Tibial artery (tissue), 4 donors: ENCODE data around the gene KREMEN2.

Experiments
- DNase-seq, 2 donors: peaks; one replicate each; pipeline ENCODE4 v3.0.0-alpha.2; 2019
- H3K27ac ChIP-seq, 2 donors: fragments of 200-600 bp; sonication (generic) in 1 of 2; 1 replicate in 1 of 2; 2 replicates in 1 of 2; pipeline ENCODE4 v1.5.1; 2018 to 2019; ENCODE audit warnings: mild to moderate bottlenecking in 1 of 2
- H3K27me3 ChIP-seq, 2 donors: fragments of 200-600 bp; sonication (generic) in 1 of 2; one replicate each; pipeline versions ENCODE4 v1.5.1 to v1.6.0; 2016 to 2019
- H3K36me3 ChIP-seq, 3 donors: fragments of 200-600 bp; sonication (generic) in 2 of 3; one replicate each; pipeline ENCODE4 v1.5.1; 2016 to 2019; ENCODE audit warnings: mild to moderate bottlenecking in 2 of 3
- H3K4me1 ChIP-seq, 4 donors: fragments of 200-600 bp; sonication (generic) in 2 of 4; 1 replicate in 3 of 4; 2 replicates in 1 of 4; pipeline ENCODE4 v1.5.1; 2016 to 2019
- H3K4me3 ChIP-seq, 2 donors: fragments of 200-600 bp; sonication (generic) in 1 of 2; 1 replicate in 1 of 2; 2 replicates in 1 of 2; pipeline ENCODE4 v1.5.1; 2018 to 2019; ENCODE audit warnings: mild to moderate bottlenecking in 2 of 2
- H3K9me3 ChIP-seq, 3 donors: fragments of 200-600 bp; sonication (generic) in 1 of 3; one replicate each; pipeline ENCODE4 v1.5.1; 2016 to 2019
- intact Hi-C: fragments of 100-400 bp; cut with DNase I; formaldehyde crosslinking; loops from one replicate; pipeline ENCODE4 v1.15.0; 2023; ENCODE audit warnings: low total_unique reads
- TF ChIP-seq, protein P1 (sequence below), 2 experiments: fragments of 200-600 bp in 1 of 2; fragments of 450-650 bp in 1 of 2; IDR thresholded peaks; one replicate each; pipeline ENCODE4 v1.5.1; 2017 to 2019; ENCODE audit warnings: antibody characterized with exemption in 2 of 2, mild to moderate bottlenecking in 1 of 2, moderate library complexity in 1 of 2

The KREMEN2 gene

DNA sequence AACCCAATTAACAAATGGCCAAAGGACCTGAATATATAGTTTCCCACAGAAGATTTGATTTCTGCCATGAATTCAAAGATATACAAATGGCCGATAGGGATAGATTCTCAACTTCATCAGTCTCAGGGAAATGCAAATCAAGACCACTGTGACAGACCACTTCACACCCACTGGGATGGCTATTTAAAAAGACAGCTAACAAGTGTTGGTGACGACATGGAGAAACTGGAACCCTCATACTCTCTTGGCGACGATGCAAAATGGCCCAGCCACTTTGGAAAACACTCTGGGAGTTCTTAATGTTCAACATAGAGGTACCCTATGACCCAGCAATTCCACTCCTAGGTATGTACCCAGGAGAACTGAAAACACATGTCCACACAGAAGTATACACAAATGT lies 17.4 kb upstream of the KREMEN2 start:
- TF ChIP-seq, protein P1, sequence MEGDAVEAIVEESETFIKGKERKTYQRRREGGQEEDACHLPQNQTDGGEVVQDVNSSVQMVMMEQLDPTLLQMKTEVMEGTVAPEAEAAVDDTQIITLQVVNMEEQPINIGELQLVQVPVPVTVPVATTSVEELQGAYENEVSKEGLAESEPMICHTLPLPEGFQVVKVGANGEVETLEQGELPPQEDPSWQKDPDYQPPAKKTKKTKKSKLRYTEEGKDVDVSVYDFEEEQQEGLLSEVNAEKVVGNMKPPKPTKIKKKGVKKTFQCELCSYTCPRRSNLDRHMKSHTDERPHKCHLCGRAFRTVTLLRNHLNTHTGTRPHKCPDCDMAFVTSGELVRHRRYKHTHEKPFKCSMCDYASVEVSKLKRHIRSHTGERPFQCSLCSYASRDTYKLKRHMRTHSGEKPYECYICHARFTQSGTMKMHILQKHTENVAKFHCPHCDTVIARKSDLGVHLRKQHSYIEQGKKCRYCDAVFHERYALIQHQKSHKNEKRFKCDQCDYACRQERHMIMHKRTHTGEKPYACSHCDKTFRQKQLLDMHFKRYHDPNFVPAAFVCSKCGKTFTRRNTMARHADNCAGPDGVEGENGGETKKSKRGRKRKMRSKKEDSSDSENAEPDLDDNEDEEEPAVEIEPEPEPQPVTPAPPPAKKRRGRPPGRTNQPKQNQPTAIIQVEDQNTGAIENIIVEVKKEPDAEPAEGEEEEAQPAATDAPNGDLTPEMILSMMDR (IDR thresholded peaks at IDR 0.05), result no peak
- H3K27me3 ChIP-seq, result no peaks in the 10 kb centered on the region
- peaks cover 13 to 57% (median 41%) of the 10 kb centered on the region in 3 donors for H3K36me3 ChIP-seq
- no peak overlapping the region for H3K4me3 ChIP-seq
- no peaks in the 10 kb centered on the region for H3K4me1 ChIP-seq
- no peak overlapping the region for H3K27ac ChIP-seq
- H3K9me3 ChIP-seq, result no peaks in the 10 kb centered on the region
- intact Hi-C loops, result no loop called here
- DNase-seq, result no peak

DNA sequence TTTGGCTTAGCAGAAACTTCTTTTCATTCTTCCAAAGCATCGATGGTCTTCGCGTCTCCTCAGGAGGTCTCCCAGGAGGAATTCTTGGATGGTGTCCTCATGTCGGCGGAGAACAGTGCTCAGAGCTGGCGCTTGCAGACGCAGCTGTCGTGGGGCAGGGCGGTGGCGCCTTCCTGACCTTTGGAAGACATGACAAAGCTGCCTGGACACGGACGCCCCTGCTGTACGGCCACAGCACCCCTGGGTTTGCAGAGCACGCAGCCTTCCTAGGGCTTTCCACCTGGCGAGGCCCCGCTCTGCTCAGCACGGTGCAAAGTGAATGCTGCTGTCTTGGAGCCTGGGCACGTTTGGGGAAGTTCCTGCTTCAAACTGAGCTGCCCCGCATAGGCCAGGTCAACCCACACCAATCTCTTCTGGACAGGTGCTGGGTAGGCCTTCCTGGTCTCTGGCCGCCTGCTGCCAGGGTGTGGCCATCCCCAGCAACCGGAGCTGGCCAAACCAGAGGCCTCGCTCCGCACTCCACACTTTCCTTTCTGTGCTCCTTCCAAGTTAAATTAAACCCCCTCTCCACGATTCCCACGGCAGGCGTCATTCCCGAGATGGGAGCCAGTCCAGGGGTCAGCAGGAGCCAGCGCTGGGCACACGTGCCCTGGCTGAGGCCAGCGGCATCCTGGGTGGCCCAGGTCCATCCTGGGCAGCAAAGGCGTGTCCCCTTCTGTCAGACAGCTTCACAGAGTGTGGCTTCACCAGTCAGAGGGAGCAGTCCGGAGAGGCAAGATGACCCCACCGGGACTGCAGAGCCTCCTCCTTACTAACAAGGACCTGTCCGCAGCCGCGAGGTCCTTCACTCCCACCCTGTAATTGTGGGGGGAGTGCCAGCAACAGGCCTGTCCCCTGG lies 15.0 kb upstream of the KREMEN2 start:
- H3K36me3 ChIP-seq, result peaks cover 8 to 37% (median 24%) of the 10 kb centered on the region in 3 donors
- TF ChIP-seq, protein P1 (IDR thresholded peaks at IDR 0.05), result no peak
- H3K4me3 ChIP-seq, result no peak overlapping the region
- intact Hi-C loops, result no loop called here
- no peak overlapping the region for H3K27ac ChIP-seq
- DNase-seq, result no peak
- peaks cover 0 to 7% of the 10 kb centered on the region in 2 donors for H3K27me3 ChIP-seq
- H3K4me1 ChIP-seq, result no peaks in the 10 kb centered on the region
- H3K9me3 ChIP-seq, result no peaks in the 10 kb centered on the region

DNA sequence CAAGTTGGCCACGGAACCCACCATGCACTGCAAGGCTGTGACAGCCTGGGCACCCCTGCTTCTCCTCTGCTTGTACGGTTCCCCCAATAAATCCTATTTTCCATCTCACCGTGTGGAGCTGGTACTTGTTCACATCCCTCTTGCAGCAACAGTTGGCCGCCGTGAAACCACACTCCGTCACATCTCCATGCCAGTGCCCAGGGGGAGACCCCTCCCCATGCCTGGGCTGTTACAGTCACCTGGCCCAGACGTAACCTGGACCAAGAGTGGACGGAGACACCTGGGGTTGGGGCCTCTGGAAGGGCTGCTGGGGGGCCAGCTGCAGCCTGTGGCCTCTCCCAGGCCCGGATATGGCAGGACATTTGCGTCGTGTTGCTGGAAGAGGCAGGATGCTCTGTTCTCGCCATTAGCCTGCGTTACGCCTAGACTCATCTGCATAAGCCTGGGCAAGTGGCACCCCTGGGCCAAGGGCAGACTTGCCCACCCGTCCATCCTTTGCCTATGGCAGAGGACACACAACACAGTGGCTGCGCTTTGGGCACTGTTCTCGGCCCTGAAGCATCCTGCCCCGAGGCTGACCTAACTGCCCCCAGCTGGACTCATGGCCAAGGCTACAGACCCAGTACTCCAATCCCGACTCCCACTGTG lies 14.2 kb upstream of the KREMEN2 start:
- TF ChIP-seq, protein P1 (IDR thresholded peaks at IDR 0.05), result no peak
- Histone ChIP-seq H3K36me3 (peaks cover 8 to 30% (median 19%) of the 10 kb centered on the region in 3 donors), H3K4me3 (no peak overlapping the region), H3K4me1 (no peaks in the 10 kb centered on the region), H3K9me3 (no peaks in the 10 kb centered on the region), H3K27ac (no peak overlapping the region), H3K27me3 (peaks cover 0 to 15% of the 10 kb centered on the region in 2 donors)
- intact Hi-C loops, result no loop called here
- no peak for DNase-seq

DNA sequence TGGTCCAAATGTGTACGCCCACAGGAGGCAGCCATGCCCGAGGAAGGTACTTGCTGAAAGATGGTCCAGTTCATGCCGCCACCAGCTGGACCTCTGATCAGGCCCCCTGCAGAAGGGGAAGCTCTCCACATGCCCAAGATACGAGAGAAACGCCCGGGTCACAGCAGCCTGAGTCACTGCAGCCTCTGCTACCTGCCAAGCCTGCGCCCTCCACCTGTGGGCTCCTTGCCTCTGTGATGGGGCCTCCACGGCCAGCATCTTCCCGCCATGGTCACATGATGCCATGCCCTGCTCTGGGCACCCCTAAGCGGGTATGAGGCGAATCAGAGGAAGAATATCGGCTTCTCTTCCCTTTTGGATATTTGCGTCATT lies 13.7 kb upstream of the KREMEN2 start:
- Histone ChIP-seq H3K4me1 (no peaks in the 10 kb centered on the region), H3K9me3 (no peaks in the 10 kb centered on the region), H3K36me3 (peaks cover 8 to 29% (median 15%) of the 10 kb centered on the region in 3 donors), H3K4me3 (no peak overlapping the region), H3K27me3 (peaks cover 0 to 20% of the 10 kb centered on the region in 2 donors), H3K27ac (no peak overlapping the region)
- DNase-seq, result no peak
- intact Hi-C loops, result no loop called here
- TF ChIP-seq, protein P1 (IDR thresholded peaks at IDR 0.05), result no peak

DNA sequence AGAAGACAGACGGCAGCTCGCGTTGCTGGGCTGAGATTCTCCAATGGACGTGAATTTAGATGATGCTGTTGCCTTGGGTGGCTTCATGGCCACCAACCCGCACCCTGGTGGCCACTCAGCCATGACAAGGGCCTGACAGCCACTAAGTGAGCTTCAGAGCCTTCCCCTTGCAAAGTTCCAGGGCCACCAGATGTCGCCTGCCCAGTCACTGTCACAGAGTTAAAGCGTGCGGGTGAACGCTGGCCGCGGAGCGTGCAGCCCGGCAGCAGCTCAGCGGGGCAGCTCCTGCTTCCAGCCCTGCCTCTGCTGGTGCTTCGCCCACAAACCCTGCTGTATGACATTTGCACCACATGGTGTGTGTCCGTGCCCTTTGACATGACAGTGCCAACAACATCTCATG lies 13.3 kb upstream of the KREMEN2 start:
- H3K4me1 ChIP-seq, result no peaks in the 10 kb centered on the region
- no peaks in the 10 kb centered on the region for H3K9me3 ChIP-seq
- DNase-seq, result no peak
- no peak overlapping the region for H3K27ac ChIP-seq
- peaks cover 0 to 24% of the 10 kb centered on the region in 2 donors for H3K27me3 ChIP-seq
- H3K4me3 ChIP-seq, result no peak overlapping the region
- intact Hi-C loops, result no loop called here
- peaks cover 8 to 29% (median 15%) of the 10 kb centered on the region in 3 donors for H3K36me3 ChIP-seq
- TF ChIP-seq, protein P1 (IDR thresholded peaks at IDR 0.05), result no peak
